ENCODE results near the gene CCDC40.

The CCDC40 gene

DNA sequence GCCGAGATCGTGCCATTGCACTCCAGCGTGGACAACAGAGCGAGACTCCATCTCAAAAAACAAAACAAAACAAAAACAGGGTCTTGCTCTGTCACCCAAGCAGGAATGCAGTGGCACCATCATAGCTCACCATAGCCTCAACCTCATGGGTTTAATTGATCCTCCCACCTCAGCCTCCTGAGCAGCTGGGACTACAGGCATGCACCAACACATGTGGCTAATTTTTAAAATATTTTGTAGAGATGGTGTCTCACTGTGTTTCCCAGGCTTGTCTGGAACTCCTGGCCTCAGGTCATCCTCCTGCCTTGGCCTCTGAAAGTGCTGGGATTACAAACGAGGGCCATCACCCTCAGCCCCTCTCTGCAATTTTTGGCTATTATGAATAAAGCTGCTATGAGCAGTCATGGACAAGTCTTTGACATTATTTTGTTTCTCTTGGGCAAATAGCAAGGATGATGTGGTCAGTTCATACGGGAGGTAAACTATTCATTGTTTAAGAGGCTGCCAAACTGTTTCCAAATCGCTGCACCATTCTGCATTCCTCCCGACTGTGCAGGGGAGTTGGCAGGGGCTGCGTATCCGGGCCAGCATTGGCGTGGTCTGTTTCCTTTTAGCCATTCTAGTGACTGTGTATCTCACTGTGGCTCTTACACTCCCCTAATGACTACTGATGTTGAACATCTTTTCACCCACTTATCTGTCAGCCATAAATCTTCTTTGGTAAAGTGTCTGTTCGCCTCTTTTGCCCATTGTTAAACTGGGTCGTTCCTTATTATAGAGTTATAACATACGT, 89.4 kb downstream of the CCDC40 start:
- H3K4me3 ChIP-seq (ENCODE audit: low read depth, low read length) = no peak overlapping the region
- no peak for TF ChIP-seq CTCF (IDR thresholded peaks at IDR 0.05; ENCODE audit: insufficient read depth, low read length, missing control alignments)
- DNase-seq (ENCODE audit: low read depth, low spot score) = peak; percentile 19
- ChIA-PET CTCF (interaction anchor here (3.1 to 6.2 kb wide), 2 partner anchors 24 to 44 kb away, joined by 21 to 41 read pairs; partner anchors contain the start of gene GAA), POLR2A (no interaction called here)

DNA sequence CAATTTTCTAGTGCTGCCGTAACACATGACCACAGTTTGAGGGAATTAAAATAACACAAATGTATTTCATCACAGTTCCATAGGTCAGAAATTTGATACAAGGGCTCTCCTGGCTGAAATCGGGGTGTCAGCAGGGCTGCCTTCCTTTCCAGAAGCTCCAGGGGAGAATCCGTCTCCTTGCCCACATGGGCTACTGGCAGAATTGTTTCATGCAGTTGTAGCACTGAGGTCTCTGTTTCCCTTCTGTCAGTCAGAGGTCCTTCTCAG, 89.9 kb downstream of the CCDC40 start:
- TF ChIP-seq CTCF (IDR thresholded peaks at IDR 0.05; ENCODE audit: insufficient read depth, low read length, missing control alignments) = no peak
- POLR2A ChIA-PET = no interaction called here
- DNase-seq (ENCODE audit: low read depth, low spot score) = no peak
- no peak overlapping the region for H3K4me3 ChIP-seq (ENCODE audit: low read depth, low read length)
- CTCF ChIA-PET = interaction anchor here (6.2 kb wide), 1 partner anchor 25 kb away, joined by 41 read pairs; the partner anchor contains the start of gene GAA

GRCh38 chr17:80129006-80129565, 92.6 kb downstream of the CCDC40 start:
- ChIA-PET POLR2A (no interaction called here), CTCF (interaction anchor here (0.9 to 6.2 kb wide), 2 partner anchors 13 to 27 kb away, joined by 3 to 41 read pairs; partner anchors contain the start of gene GAA)
- H3K4me3 ChIP-seq (ENCODE audit: low read depth, low read length) = no peak overlapping the region
- no peak for DNase-seq (ENCODE audit: low read depth, low spot score)
- no peak for TF ChIP-seq CTCF (IDR thresholded peaks at IDR 0.05; ENCODE audit: insufficient read depth, low read length, missing control alignments)

- ChIA-PET CTCF (interaction anchor here (1.2 kb wide), 1 partner anchor 29 kb away, joined by 3 read pairs; the partner anchor contains the start of gene GAA), POLR2A (no interaction called here)
Observed at GRCh38 chr17:80130992-80131391, 94.5 kb downstream of the CCDC40 start.

DNA sequence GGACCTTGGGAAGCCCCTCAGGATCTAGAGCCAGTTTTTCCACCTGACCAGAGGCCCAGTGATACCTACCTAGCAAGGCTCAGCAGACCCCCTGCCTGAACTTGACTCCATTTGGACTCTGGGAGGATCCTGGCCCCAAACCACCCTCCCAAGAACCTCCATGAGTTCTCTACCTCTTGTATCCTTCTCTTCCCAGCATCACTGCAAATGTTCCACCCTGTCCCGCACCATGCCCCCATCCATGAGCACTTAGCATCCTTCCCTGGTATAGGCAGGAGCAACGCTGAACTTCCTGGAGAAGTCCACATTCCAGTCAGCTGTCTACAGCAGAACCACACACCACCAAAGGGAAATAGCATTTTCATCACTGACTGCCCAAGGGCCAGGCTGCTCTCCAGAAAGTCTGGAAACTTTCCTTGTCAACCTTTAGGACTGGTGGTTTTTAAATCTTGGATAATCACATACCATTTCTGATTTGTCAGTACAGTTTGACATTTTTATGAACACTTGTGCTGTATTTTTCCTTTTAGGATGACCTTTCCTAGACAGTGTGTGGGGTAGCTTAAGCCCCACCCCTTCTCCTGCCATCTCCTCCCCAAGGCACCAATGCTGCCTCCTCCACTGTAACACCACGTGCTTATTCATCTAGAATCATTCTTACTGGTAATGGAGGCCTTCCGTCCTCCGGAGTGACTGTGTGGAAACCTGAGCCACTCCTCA, 96.6 kb downstream of the CCDC40 start:
- TF ChIP-seq CTCF (IDR thresholded peaks at IDR 0.05; ENCODE audit: insufficient read depth, low read length, missing control alignments) = no peak
- DNase-seq (ENCODE audit: low read depth, low spot score) = no peak
- H3K4me3 ChIP-seq (ENCODE audit: low read depth, low read length) = no peak overlapping the region
- ChIA-PET CTCF (interaction anchor here (2.7 kb wide), 1 partner anchor 31 kb away, joined by 10 read pairs; the partner anchor contains the start of gene GAA), POLR2A (interaction anchor here (0.7 to 1.7 kb wide), 2 partner anchors 13 to 20 kb away, joined by 3 to 6 read pairs; no protein-coding TSS in a partner anchor)

More at GRCh38 chr17:80130992-80131391, 94.5 kb downstream of the CCDC40 start:
- H3K4me3 ChIP-seq (ENCODE audit: low read depth, low read length) = no peak overlapping the region
- no peak for TF ChIP-seq CTCF (IDR thresholded peaks at IDR 0.05; ENCODE audit: insufficient read depth, low read length, missing control alignments)
- no peak for DNase-seq (ENCODE audit: low read depth, low spot score)

DNA sequence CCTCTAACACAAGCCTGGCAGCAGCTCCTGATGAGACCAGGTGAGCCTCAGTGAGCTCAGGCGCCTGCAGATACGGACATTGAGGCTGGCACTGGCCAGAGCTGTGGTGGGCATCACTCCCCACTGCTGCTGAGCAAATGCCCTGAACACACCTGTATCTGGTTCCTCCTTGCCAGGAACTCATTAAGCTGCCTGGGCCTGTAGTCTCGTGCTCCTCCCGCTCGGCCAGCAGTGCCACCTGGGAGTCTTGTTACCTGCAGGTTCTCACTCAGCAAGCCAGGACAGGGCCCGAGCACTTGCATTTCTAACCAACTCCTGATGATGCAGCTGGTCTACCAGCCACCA, 97.2 kb downstream of the CCDC40 start:
- ChIA-PET POLR2A (interaction anchor here (1.7 kb wide), 1 partner anchor 12 kb away, joined by 6 read pairs; no protein-coding TSS in a partner anchor), CTCF (interaction anchor here (0.6 to 2.7 kb wide), 2 partner anchors 9 to 32 kb away, joined by 3 to 10 read pairs; partner anchors contain the start of gene GAA)
- no peak overlapping the region for H3K4me3 ChIP-seq (ENCODE audit: low read depth, low read length)
- no peak for TF ChIP-seq CTCF (IDR thresholded peaks at IDR 0.05; ENCODE audit: insufficient read depth, low read length, missing control alignments)
- no peak for DNase-seq (ENCODE audit: low read depth, low spot score)

All from AG04449 (cell line).